Myocyte (in vitro differentiated cells): ENCODE data around the gene KIAA0586. TPM values are rescaled to one million over a fixed set of nuclear protein-coding genes. Genes with fewer than 3 reads are reported as not detected.
"Not testable (repeated sequence)": the region's sequence is repeated elsewhere in the genome, so short reads cannot be mapped to it uniquely, and the experiment has no call there.

Experiments used
- DNase-seq: peaks from one replicate; pipeline ENCODE4 v3.0.0-alpha.2; 2012; ENCODE audit warnings: low read depth
- total RNA-seq: library from RNA; depleted of rRNA; stranded (reverse); fragments of >200 nt; gene quantifications from 2 replicates; pipeline ENCODE4 v1.2.3, GENCODE V29; 2014

The KIAA0586 gene
- total RNA-seq, 1 donor from 2014 or later = 18.9 TPM

DNA sequence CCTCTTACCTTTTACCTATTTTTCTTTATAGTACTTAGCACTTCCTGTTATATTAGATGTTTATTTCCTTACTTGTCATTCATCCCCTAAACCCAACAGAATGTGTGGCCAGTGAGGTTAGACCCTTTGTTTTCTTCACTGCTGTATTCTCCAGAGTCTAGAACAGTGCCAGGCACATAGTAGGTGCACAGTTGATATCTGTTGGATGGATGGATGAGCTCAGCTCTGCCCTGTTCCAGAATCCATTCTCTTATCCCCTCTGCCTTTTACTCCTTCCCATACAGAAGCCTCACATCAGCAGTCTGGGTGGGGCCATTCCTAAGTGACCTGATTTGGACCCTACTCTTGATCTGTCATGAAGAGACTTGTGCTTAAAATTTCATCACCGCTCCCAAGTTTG is 115.7 kb downstream of the KIAA0586 start:
- DNase-seq = no peak

DNA sequence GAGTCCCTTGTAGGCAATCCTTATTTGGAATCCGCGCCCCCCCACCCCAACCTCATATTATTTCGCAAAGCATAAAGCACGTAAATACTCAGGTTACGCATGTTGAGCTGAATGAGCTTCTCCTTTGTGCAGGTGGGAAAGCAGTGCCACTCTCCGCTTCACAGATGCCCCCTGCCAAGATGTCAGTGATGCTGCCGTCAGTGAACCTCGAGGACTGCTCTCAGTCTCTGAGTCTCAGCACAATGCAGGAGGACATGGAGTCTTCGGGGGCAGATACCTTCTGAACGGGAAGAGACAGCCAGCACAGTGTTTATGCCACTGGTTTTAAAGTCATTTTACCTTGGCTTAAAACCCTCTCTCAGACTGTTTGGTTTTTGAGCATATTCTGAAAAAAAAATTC is 120.1 kb downstream of the KIAA0586 start:
- DNase-seq = no peak

- DNase-seq = no peak
These were observed 121.7 kb downstream of the KIAA0586 start for GRCh38 chr14:58549105-58549757.

GRCh38 chr14:58553959-58554358 is 126.4 kb downstream of the KIAA0586 start:
- no peak for DNase-seq

DNA sequence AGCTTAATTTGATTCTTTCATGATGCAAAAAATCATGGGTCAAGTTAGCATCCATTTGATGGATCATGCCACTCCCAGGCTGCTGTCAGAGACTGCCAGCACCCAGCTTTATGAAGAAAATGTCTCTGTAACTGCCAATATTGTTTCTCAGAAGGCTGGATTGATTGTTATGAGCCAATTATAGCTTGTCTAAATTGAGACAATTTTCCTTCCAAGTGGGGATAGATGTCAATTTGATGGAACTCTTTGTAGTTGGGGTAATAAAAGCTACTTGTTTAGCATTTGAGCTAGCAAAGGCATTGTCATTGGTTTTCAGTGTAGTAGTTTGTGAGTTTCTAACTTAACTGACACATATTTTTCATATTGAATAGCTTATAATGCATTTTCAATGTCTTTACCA is 128.1 kb downstream of the KIAA0586 start:
- DNase-seq = no peak

DNA sequence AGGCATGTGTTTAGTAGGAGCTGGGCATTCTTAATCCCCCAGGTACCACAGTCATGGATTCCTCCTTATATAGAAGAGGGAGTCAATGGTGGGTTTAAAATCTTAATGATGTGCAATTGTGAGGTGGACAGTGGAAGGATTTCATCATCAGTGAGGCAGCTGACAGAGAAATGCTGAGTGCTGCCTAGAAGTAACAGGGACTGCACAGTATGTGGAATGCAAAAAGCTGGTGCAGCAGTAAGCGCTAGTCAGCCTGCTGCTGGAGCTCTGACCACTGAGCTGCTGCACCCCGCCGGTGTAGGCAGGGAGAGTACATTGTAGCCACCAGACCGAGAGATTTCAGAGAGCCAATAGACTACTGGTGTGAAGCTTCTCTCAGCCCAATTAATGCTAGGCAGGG is 129.7 kb downstream of the KIAA0586 start:
- peak; percentile 11 for DNase-seq

DNA sequence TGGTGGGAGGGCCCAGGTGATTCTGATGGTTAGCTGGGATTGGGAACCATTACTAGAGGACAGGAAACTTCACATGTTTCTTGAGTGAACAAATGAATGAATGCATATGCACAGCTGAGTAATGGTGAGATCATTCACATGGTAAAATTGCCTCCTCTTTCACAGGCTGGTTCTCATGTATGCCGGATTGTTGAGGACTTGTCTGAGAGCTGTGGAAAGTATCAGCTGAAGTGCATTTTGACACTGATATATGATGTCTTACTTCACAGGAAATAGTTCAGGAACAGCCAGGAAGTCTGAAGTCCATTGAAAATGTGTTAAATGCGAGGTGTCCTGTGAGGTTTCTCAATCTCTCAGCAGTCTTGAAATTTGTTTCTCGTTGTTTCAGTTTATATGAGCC is 132.7 kb downstream of the KIAA0586 start:
- no peak for DNase-seq

DNA sequence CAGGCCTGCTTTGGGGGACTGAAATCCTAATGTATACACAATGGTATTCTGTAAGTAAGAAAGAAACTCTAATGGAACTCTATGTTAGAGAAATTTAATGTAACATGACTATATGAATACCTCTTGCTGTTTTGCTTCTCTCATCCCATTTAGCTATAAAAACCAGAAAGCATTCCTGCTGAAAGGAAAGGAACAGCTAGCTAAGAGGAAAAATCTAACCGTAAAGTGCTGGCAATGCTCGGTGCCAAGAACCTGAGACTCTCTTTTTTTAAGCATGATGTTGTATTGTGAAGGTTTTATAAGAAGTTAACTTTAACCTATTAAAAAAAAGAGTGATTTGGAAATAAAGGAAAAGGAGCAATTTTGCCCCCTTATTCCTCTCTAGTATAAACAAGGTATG is 134.6 kb downstream of the KIAA0586 start:
- DNase-seq = no peak

DNA sequence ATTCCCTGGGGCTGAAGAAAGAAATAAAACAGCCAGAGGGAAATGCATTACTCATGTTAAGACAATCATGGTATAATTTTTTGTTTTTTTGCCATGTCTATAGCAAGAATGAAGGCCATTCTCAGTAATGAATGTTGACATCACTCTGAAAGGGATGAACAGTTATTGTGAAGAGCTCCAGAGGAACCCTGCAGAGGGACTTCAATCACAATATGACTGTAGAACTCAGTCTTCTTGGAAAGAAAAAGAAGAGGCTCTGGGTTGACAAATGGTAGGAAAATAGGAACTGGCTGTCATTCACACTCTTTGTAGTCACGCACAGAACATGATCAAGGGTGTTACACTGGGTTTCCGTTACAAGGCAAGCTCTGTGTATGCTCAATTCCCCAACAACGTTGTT is 136.5 kb downstream of the KIAA0586 start:
- no peak for DNase-seq

- DNase-seq = no peak
These were observed 138.3 kb downstream of the KIAA0586 start for GRCh38 chr14:58565832-58566231.

GRCh38 chr14:58566979-58567378 is 139.5 kb downstream of the KIAA0586 start:
- no peak for DNase-seq

DNA sequence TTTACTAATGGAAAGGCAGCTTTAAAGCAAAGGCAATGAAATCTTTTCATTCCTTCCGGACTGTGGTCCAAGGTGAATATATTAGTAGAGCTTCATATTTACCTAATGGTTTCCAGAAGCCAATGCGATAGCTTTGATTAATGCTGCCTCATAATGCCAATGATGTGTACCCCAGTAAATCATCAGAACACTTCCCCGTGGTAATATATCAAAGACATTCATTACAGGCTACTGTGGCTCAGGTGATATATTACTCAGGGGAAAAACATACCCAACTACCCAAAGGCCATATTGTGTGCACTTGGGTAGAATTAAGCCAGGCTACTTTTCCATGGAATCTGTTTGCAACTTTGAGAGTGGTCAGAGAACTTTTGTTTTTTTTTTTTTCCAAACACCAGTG is 140.8 kb downstream of the KIAA0586 start:
- DNase-seq = no peak

GRCh38 chr14:58571256-58571655 is 143.7 kb downstream of the KIAA0586 start:
- DNase-seq = no peak

DNA sequence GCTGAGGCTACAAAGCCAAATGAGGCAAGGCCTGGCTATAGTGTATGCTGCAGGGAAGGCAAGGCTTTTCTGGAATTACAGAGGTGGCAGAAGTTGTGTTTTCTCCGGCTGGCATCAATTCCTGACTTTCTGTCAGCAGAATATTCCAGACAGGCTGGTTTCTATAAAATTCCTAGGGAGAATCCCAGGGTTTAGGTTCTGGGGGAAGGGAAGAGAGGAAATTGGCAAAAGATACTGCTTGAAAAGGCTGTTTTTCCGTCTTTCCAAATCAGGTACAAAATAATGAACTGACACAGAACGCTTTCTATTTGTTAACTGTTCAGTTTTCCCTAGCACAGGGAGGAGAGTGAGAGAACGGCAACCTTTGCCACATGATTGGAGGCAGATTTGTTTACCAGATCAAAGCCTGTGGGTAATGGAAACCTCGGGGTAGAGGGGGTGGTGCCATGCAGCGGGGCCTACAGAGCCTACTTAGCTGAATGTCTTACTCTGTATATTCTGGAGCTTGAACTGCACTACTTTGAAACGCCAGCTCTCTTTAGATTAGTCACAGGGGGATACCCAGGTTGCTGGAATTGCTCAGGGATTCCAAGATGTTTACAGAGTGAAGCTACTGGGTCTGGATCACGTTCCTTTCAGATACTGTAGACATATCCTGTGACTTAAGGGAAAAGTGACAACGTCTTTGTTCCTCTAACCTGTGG is 144.4 kb downstream of the KIAA0586 start:
- DNase-seq = no peak

DNA sequence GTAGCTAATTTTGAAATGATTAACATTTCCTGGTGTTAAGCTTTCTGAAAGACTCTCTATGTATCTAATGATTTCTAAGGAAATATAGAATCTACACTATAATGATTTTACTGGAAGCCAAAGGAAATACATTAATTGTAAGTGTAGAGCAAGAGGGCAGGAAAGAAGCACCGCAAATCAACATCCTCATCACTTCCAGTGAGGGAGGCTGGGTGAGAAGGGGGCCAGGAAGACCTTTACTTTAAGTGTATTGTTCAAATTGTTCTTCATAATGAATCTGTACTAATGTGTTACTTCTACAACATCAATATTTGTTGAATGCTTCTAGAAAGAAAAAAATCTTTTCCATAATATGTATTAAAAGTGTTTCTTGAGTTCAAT is 144.9 kb downstream of the KIAA0586 start:
- DNase-seq = no peak

- DNase-seq = no peak
These were observed 145.3 kb downstream of the KIAA0586 start for GRCh38 chr14:58572863-58573262.

- no peak for DNase-seq
These were observed 147.1 kb downstream of the KIAA0586 start for GRCh38 chr14:58574623-58575022.

DNA sequence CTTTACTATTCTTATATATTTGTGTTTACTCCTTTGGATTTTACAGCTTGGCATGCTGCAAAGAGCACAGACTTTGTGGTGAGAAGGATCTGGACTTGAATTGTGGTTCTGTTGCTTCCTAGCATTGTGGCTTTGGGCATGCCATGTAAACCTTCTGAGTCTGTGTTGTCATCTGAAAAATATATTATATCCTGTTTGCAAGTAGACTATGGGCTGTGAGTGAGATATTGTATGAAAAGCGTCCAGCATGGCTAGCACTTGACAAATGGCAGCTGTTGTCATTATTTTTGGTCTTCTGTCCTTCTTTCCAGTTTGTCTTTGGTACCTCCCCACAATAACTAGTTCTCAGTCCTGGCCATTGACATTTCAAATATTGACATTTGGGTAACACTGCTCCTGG is 148.4 kb downstream of the KIAA0586 start:
- peak; percentile 41 for DNase-seq

DNA sequence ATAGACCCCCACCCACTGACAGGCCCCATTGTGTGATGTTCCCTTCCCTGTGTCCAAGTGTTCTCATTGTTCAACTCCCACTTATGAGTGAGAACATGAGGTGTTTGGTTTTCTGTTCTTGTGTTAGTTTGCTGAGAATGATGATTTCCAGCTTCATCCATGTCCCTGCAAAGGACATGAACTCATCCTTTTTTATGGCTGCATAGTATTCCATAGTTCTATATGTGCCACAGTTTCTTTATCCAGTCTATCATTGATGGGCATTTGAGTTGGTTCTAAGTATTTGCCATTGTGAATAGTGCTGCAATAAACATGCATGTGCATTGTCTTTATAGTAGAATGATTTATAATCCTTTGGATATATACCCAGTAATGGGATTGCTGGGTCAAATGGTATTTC is 152.5 kb downstream of the KIAA0586 start:
- DNase-seq = not testable (repeated sequence)

GRCh38 chr14:58581389-58581788 is 153.9 kb downstream of the KIAA0586 start:
- DNase-seq = not testable (repeated sequence)

- no peak for DNase-seq
These were observed 156.9 kb downstream of the KIAA0586 start for GRCh38 chr14:58584383-58584782.

- DNase-seq = peak; percentile 16
These were observed 159.8 kb downstream of the KIAA0586 start for GRCh38 chr14:58587271-58587670.

GRCh38 chr14:58588321-58588720 is 160.8 kb downstream of the KIAA0586 start:
- not testable (repeated sequence) for DNase-seq
